SK-N-MC (cell line): Measurements from ENCODE around the gene LRRC4C.

ENCODE experiments used
- EZH2 ChIP-seq: fragments of 200-600 bp; sonication (generic); IDR thresholded peaks from one replicate; pipeline ENCODE4 v1.6.1; 2017; ENCODE audit warnings: antibody characterized with exemption
- POLR2AphosphoS5 ChIP-seq: IDR thresholded peaks from 2 replicates; pipeline ENCODE4 v1.6.1; 2012; ENCODE audit warnings: mild to moderate bottlenecking, low read depth, low read length, borderline replicate concordance

- TF ChIP-seq POLR2AphosphoS5 (no peak), EZH2 (no peak)
Measured at GRCh38 chr11:41113160-41113559, 346.3 kb downstream of the LRRC4C start.
